ENCODE results near the gene TPRG1.

The TPRG1 gene

DNA sequence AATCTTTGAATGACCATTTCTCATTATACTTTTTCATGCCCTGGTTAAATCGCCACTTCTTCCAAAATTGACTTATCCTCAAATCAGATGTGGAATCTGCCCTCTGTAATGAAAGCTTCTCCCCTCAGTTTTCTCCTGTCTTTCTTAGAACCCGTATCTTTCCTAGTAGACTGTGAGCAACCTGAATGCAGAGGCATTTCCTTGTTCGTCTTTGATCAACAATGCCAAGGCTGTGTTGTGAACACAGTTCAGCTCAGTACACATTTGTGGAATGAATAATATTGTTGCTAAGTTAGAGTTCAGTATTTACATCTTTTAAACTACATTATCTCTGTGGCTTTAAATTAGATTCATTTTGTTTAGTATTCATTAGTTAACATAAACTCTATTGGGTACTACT, 123.3 kb downstream of the TPRG1 start:
- Histone ChIP-seq H3K4me1 (no peaks in the 10 kb centered on the region), H3K27me3 (peaks cover 7% of the 10 kb centered on the region), H3K9me3 (no peaks in the 10 kb centered on the region), H3K4me3 (ENCODE audit: low read depth, low read length) (no peak overlapping the region), H3K36me3 (no peaks in the 10 kb centered on the region)
- DNase-seq: no peak
- TF ChIP-seq, protein P1, sequence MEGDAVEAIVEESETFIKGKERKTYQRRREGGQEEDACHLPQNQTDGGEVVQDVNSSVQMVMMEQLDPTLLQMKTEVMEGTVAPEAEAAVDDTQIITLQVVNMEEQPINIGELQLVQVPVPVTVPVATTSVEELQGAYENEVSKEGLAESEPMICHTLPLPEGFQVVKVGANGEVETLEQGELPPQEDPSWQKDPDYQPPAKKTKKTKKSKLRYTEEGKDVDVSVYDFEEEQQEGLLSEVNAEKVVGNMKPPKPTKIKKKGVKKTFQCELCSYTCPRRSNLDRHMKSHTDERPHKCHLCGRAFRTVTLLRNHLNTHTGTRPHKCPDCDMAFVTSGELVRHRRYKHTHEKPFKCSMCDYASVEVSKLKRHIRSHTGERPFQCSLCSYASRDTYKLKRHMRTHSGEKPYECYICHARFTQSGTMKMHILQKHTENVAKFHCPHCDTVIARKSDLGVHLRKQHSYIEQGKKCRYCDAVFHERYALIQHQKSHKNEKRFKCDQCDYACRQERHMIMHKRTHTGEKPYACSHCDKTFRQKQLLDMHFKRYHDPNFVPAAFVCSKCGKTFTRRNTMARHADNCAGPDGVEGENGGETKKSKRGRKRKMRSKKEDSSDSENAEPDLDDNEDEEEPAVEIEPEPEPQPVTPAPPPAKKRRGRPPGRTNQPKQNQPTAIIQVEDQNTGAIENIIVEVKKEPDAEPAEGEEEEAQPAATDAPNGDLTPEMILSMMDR (IDR thresholded peaks at IDR 0.05; ENCODE audit: low read depth, low read length): no peak

DNA sequence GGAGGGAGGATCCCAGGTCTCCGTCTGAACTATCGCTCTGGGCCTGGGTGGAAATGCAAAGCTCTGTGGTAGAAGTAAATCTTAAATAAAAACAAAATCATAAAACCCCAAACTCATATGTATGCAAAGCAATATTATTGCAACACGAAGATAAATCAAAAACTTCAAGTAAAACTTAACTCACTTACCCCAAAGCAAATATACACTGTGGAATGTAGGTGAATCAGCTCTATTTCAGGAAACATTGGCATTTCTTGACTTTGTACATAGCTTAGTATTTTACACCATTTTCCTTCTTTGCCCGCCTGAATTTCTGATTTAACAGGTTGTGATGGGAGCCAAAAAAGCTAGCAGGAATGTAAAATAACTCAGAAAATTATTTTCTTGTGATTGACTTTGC, 126.2 kb downstream of the TPRG1 start:
- TF ChIP-seq, protein P1 (IDR thresholded peaks at IDR 0.05; ENCODE audit: low read depth, low read length): no peak
- no peaks in the 10 kb centered on the region for H3K36me3 ChIP-seq
- DNase-seq: no peak
- H3K4me3 ChIP-seq (ENCODE audit: low read depth, low read length): no peak overlapping the region
- H3K9me3 ChIP-seq: no peaks in the 10 kb centered on the region
- H3K27me3 ChIP-seq: peaks cover 7% of the 10 kb centered on the region
- no peaks in the 10 kb centered on the region for H3K4me1 ChIP-seq

DNA sequence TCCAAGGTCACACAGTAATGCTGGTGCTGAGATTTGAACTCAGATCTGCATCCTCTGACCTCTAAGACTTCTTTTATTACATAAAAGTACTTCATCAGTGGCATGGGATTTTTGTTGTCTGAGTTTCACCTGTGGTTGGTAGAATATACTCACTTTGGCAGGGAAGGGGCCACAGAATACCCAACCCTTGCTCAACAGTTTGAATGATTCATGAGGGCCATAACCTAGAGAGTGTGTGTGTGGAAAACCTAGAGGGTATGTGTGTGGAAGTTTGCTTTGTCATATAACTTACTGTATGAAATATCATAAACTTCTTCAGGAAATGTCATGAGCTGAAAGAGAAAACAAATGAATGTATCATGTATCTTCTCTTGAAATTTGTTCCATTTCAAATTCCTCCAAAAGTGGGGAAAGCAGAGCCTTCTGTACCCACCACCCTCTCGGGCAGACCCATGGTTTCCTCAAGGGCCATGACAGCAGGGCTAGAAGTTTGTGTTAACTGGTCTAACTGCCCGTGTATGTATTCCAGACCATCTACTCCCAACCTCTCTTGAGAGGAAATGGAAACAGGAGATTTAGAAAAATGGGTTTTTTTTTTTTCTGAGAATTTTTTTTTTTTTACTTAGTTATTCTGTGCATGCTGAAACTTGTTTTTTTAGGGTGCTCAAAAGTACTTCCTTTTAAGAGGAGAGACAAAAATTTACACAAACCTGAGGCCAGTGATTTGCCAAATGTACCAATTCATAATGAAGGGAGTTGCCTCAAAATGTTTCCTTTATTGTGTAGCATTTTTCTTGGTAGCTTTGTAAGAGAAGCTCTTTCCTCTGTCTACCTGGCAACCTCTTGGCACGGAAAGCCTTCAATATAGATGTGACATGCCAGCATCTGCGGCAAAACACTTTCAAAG, 127.0 kb downstream of the TPRG1 start:
- H3K4me3 ChIP-seq (ENCODE audit: low read depth, low read length): no peak overlapping the region
- H3K27me3 ChIP-seq: peaks cover 7% of the 10 kb centered on the region
- H3K36me3 ChIP-seq: no peaks in the 10 kb centered on the region
- TF ChIP-seq, protein P1 (IDR thresholded peaks at IDR 0.05; ENCODE audit: low read depth, low read length): no peak
- H3K9me3 ChIP-seq: no peaks in the 10 kb centered on the region
- H3K4me1 ChIP-seq: no peaks in the 10 kb centered on the region
- no peak for DNase-seq

DNA sequence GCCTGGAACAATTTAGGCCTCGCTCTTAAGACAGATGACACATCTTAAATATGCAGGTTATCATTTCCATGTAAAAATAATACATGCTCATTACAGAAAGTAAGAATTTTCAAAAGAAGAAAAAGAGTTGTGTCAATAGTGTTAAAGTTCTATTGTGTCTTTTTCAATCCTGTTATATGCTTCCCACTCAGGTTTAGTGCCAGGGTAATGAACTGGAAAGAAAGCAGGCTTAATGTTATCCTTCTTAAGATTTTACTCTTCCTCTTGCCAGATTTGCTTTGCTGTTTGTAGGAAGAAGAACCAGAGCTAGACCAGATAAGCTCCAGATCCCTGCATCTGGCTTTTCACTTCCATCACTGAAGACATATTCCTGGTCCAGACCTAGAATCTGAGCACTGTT, 128.6 kb downstream of the TPRG1 start:
- H3K36me3 ChIP-seq: no peaks in the 10 kb centered on the region
- peaks cover 3% of the 10 kb centered on the region for H3K27me3 ChIP-seq
- no peak for DNase-seq
- H3K4me1 ChIP-seq: no peaks in the 10 kb centered on the region
- H3K4me3 ChIP-seq (ENCODE audit: low read depth, low read length): no peak overlapping the region
- H3K9me3 ChIP-seq: no peaks in the 10 kb centered on the region
- TF ChIP-seq, protein P1 (IDR thresholded peaks at IDR 0.05; ENCODE audit: low read depth, low read length): no peak

DNA sequence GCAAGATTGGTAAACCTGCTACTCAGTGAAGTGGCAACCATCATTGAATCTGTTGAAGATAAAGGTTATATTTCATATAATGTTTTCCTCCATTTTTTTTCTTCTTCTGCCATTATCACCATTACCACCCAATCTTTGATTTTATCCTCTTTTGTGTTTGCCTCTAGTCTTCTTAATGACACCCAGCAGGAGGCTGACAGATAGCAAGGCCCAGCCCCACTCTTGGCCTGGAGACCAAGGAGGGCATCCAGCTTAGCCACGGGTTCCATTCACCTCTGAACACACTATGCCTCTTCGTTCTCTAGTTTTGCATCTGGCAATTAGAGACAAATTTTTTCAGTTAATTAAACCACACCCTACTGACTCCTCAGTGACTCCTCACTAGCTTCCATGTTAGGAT, 129.7 kb downstream of the TPRG1 start:
- TF ChIP-seq, protein P1 (IDR thresholded peaks at IDR 0.05; ENCODE audit: low read depth, low read length): no peak
- no peaks in the 10 kb centered on the region; the same call in 1 of the 2 replicates for H3K27me3 ChIP-seq
- no peak overlapping the region for H3K4me3 ChIP-seq (ENCODE audit: low read depth, low read length)
- H3K4me1 ChIP-seq: no peaks in the 10 kb centered on the region
- H3K9me3 ChIP-seq: no peaks in the 10 kb centered on the region
- H3K36me3 ChIP-seq: no peaks in the 10 kb centered on the region
- no peak for DNase-seq

DNA sequence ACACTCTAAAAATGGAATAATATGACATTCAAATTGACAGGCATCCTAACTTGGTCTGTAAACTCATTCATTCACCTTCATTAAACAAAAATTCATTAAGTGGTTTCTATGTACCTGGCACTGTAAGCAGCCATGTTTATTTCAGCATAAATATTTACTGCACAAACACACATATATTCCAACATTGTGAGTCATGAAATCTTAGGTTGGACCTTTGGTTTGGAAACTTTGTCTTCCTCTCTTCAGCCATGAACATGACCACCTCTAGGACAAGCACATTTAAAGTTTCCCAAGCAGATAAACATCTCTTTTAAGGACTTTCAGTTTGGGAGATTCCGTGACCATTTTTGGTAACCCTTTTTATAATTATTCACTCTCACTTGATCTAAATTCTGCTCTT, 131.8 kb downstream of the TPRG1 start:
- no peaks in the 10 kb centered on the region for H3K9me3 ChIP-seq
- no peak for DNase-seq
- TF ChIP-seq, protein P1 (IDR thresholded peaks at IDR 0.05; ENCODE audit: low read depth, low read length): no peak
- H3K4me1 ChIP-seq: no peaks in the 10 kb centered on the region
- no peaks in the 10 kb centered on the region; the same call in 1 of the 2 replicates for H3K27me3 ChIP-seq
- no peak overlapping the region for H3K4me3 ChIP-seq (ENCODE audit: low read depth, low read length)
- H3K36me3 ChIP-seq: no peaks in the 10 kb centered on the region
